HG02852 (cell line): ENCODE results near the gene ADSS2.

ENCODE experiments used
- ATAC-seq: cut with Tn5 transposase; IDR thresholded peaks from one replicate; pipeline ENCODE4 v1.9.1; 2021; ENCODE audit warnings: mild to moderate bottlenecking, moderate library complexity; ENCODE audit not compliant: unreplicated experiment

ADSS2 gene

GRCh38 chr1:244447024-244447423 lies 4.7 kb downstream of the ADSS2 start:
- no peak for ATAC-seq

GRCh38 chr1:244445320-244446181 lies 6.2 kb downstream of the ADSS2 start:
- ATAC-seq = no peak

- no peak for ATAC-seq
Measured at GRCh38 chr1:244444854-244445253, 6.9 kb downstream of the ADSS2 start.

GRCh38 chr1:244442850-244443249 lies 8.9 kb downstream of the ADSS2 start:
- ATAC-seq = no peak

- no peak for ATAC-seq
Measured at GRCh38 chr1:244439391-244440032, 12.2 kb downstream of the ADSS2 start.

- no peak for ATAC-seq
Measured at GRCh38 chr1:244437086-244437468, 14.6 kb downstream of the ADSS2 start.

GRCh38 chr1:244436336-244437085 lies 15.2 kb downstream of the ADSS2 start:
- ATAC-seq = no peak

GRCh38 chr1:244435562-244436205 lies 16.0 kb downstream of the ADSS2 start:
- ATAC-seq = no peak

GRCh38 chr1:244431166-244431565 lies 20.5 kb downstream of the ADSS2 start:
- ATAC-seq = no peak

GRCh38 chr1:244429818-244430217 lies 21.9 kb downstream of the ADSS2 start:
- ATAC-seq = no peak

- no peak for ATAC-seq
Measured at GRCh38 chr1:244427647-244428046, 24.1 kb downstream of the ADSS2 start.

- no peak for ATAC-seq
Measured at GRCh38 chr1:244424649-244425334, 26.9 kb downstream of the ADSS2 start.

- ATAC-seq = no peak
Measured at GRCh38 chr1:244422174-244422573, 29.5 kb downstream of the ADSS2 start.

- ATAC-seq = no peak
Measured at GRCh38 chr1:244419024-244419423, 32.7 kb downstream of the ADSS2 start.

- ATAC-seq = no peak
Measured at GRCh38 chr1:244414543-244414942, 37.2 kb downstream of the ADSS2 start.

- ATAC-seq = no peak
Measured at GRCh38 chr1:244413736-244414135, 38.0 kb downstream of the ADSS2 start.

GRCh38 chr1:244412176-244412575 lies 39.5 kb downstream of the ADSS2 start:
- no peak for ATAC-seq

- peak; percentile 76 for ATAC-seq
Measured at GRCh38 chr1:244409701-244410100, 42.0 kb downstream of the ADSS2 start.

GRCh38 chr1:244406337-244406736 lies 45.4 kb downstream of the ADSS2 start:
- ATAC-seq = peak; percentile 89

GRCh38 chr1:244405856-244406255 lies 45.9 kb downstream of the ADSS2 start:
- ATAC-seq = no peak

- ATAC-seq = no peak
Measured at GRCh38 chr1:244403431-244403830, 48.3 kb downstream of the ADSS2 start.
